Measurements from ENCODE around the gene AAK1. TPM values are rescaled to one million over a fixed set of nuclear protein-coding genes. Genes with fewer than 3 reads are reported as not detected.

Gene AAK1
- total RNA-seq, 4 donors from 2014 or later, result 44.3 to 85.0 (median 60.3) TPM

DNA sequence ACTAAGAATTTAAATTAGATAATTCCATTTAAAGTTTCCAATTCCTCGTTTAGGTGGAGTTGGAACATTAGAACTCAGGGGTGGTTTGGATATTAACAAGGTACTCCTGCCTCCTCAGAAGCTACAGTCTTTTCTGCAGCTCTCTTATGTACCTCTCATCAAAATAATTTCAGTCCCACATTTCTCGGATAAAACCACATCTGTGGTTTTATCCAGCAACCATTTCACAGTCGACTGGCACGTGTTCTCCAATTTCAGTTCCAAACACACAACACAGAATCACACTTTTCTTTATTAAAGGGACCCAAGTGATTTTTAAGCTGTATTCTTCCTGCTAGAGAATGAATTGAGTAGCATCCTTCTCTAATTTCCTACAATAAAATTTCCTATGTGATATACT is 183.6 kb downstream of the AAK1 start:
- TF ChIP-seq, protein P1, sequence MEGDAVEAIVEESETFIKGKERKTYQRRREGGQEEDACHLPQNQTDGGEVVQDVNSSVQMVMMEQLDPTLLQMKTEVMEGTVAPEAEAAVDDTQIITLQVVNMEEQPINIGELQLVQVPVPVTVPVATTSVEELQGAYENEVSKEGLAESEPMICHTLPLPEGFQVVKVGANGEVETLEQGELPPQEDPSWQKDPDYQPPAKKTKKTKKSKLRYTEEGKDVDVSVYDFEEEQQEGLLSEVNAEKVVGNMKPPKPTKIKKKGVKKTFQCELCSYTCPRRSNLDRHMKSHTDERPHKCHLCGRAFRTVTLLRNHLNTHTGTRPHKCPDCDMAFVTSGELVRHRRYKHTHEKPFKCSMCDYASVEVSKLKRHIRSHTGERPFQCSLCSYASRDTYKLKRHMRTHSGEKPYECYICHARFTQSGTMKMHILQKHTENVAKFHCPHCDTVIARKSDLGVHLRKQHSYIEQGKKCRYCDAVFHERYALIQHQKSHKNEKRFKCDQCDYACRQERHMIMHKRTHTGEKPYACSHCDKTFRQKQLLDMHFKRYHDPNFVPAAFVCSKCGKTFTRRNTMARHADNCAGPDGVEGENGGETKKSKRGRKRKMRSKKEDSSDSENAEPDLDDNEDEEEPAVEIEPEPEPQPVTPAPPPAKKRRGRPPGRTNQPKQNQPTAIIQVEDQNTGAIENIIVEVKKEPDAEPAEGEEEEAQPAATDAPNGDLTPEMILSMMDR (IDR thresholded peaks at IDR 0.05), result no peak
- TF ChIP-seq POLR2A (IDR thresholded peaks at IDR 0.05), result no peak
- no peaks in the 10 kb centered on the region for H3K36me3 ChIP-seq
- no peaks in the 10 kb centered on the region for H3K27me3 ChIP-seq
- no peak overlapping the region for H3K27ac ChIP-seq
- no peak for DNase-seq
- H3K9me3 ChIP-seq, result no peaks in the 10 kb centered on the region
- H3K4me1 ChIP-seq, result no peaks in the 10 kb centered on the region
- no peak overlapping the region for H3K4me3 ChIP-seq

DNA sequence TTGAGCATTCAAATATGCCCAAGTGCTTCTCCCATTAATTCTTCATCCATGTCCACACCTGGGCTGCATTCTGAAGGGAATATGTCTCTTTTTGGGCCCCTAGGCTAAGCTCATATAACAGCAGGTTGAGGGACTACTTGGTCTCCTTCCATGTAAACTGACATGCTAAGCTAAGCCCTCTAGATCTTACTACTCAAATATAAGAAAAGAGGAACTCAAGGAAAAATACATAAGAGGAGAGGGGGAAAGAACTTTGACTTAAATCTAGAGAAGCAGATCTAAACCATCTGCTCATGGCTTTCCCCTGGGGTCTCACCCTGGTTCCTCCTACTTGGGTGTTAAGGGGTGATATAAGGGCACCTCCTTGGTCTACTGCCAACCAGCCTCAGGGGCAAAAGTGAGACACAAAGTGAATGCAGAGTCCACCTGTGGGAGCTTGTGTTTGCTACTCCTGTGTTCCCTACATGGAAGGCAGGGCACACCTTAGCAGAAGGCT is 186.5 kb downstream of the AAK1 start:
- no peak overlapping the region for H3K27ac ChIP-seq
- TF ChIP-seq, protein P1 (IDR thresholded peaks at IDR 0.05), result no peak
- TF ChIP-seq POLR2A (IDR thresholded peaks at IDR 0.05), result no peak
- no peaks in the 10 kb centered on the region for H3K9me3 ChIP-seq
- no peaks in the 10 kb centered on the region for H3K36me3 ChIP-seq
- H3K4me1 ChIP-seq, result no peaks in the 10 kb centered on the region
- H3K4me3 ChIP-seq, result no peak overlapping the region
- H3K27me3 ChIP-seq, result no peaks in the 10 kb centered on the region
- DNase-seq, result no peak

DNA sequence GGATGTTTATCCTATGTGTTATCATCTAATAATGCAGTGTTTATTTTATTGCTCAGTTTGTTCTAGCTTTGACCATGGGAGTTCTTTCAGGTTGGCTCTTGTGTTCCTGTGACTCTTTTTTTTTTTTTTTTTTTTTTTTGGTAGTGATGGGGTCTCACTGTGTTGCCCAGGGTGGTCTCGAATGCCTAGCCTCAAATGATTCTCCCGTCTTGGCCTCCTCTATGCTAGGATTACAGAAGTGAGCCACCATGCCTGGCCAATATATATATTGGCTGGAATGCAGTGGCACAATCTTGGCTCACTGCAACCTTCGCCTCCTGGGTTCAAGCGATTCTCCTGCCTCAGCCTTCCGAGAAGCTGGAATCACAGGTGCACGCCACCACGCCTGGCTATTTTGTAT is 187.4 kb downstream of the AAK1 start:
- DNase-seq, result no peak
- no peak overlapping the region for H3K4me3 ChIP-seq
- TF ChIP-seq POLR2A (IDR thresholded peaks at IDR 0.05), result no peak
- TF ChIP-seq, protein P1 (IDR thresholded peaks at IDR 0.05), result no peak

DNA sequence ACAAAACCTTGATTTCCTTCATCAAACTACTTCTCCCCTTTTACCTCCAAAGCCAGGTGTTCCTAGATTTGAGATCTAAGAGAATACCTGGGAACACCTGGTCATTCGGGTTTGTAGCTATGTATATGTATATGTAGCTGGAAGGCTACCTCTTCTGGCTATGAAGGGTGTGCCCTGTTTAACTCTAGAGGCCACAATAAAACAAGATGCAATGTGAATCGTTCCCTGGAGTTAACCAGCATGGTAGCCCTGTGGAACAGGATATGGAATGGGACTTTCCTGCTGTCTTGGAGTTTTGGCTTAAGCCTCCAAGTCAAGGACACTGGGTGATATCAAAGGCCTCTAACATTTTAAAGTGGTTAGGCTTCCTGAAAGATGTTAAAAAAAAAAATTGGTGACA is 188.6 kb downstream of the AAK1 start:
- H3K27me3 ChIP-seq, result no peaks in the 10 kb centered on the region
- no peaks in the 10 kb centered on the region for H3K36me3 ChIP-seq
- no peak overlapping the region for H3K27ac ChIP-seq
- H3K9me3 ChIP-seq, result no peaks in the 10 kb centered on the region
- DNase-seq, result no peak
- no peak overlapping the region for H3K4me3 ChIP-seq
- no peaks in the 10 kb centered on the region for H3K4me1 ChIP-seq
- TF ChIP-seq, protein P1 (IDR thresholded peaks at IDR 0.05), result no peak
- no peak for TF ChIP-seq POLR2A (IDR thresholded peaks at IDR 0.05)

More for the DNA sequence above, 187.4 kb downstream of the AAK1 start:
- Histone ChIP-seq H3K27ac (no peak overlapping the region), H3K27me3 (no peaks in the 10 kb centered on the region), H3K9me3 (no peaks in the 10 kb centered on the region), H3K4me1 (no peaks in the 10 kb centered on the region), H3K36me3 (no peaks in the 10 kb centered on the region)

DNA sequence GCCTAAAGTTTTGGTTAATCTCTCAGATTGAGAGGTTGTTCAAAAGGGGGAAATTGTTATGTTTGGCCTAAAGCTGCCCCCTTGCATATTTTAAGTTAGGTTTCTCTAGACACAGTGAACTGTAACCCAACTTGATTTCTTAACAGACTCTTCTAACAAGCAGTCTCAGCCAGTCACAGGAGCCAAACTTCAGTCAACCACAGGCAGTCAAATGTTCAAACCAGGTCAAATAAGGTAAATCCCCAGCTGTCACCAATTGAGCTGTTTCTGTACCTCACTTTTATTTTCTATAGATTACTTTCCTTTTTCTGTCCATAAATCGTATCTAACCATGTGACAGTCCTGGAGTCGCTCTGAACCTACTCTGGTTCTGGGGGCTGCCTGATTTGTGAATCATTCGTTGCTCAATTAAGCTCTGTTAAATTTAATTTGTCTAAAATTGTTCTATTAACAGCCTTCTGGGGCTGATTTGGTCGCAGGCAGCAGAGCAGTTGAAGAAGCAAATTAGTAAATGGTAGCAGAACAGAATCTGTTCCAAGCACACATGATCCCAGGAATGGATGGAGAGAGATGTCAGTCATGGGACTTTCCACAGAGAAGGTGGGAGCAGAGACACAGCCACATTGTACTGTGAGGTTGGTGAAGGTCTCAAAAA is 189.9 kb downstream of the AAK1 start:
- no peak for DNase-seq
- H3K4me3 ChIP-seq, result no peak overlapping the region
- no peaks in the 10 kb centered on the region for H3K9me3 ChIP-seq
- H3K27ac ChIP-seq, result no peak overlapping the region
- H3K36me3 ChIP-seq, result no peaks in the 10 kb centered on the region
- no peak for TF ChIP-seq POLR2A (IDR thresholded peaks at IDR 0.05)
- TF ChIP-seq, protein P1 (IDR thresholded peaks at IDR 0.05), result no peak
- H3K27me3 ChIP-seq, result no peaks in the 10 kb centered on the region
- no peaks in the 10 kb centered on the region for H3K4me1 ChIP-seq
